ENCODE data around the gene RAB3A. TPM values are rescaled to one million over a fixed set of nuclear protein-coding genes. Genes with fewer than 3 reads are reported as not detected.

The RAB3A gene
- total RNA-seq, 1 experiment from 2014 or later: 10.6 TPM

GRCh38 chr19:18224525-18225354, 20.9 kb upstream of the RAB3A start (continued):
- TF ChIP-seq POLR2AphosphoS5 (IDR thresholded peaks at IDR 0.05; ENCODE audit: low read depth, low read length) (no peak), ZNF274 (IDR thresholded peaks at IDR 0.05; ENCODE audit: low read depth, low read length) (no peak), RAD21 (IDR thresholded peaks at IDR 0.05; ENCODE audit: low read depth) (no peak), CEBPB (IDR thresholded peaks at IDR 0.05; ENCODE audit: low read depth) (no peak), JUND (IDR thresholded peaks at IDR 0.05) (no peak), SIN3A (IDR thresholded peaks at IDR 0.05; ENCODE audit: low read depth) (no peak), TCF7L2 (IDR thresholded peaks at IDR 0.05; ENCODE audit: borderline replicate concordance, extremely low read depth, insufficient read depth, insufficient read length) (no peak), POLR2A (IDR thresholded peaks at IDR 0.05; ENCODE audit: borderline replicate concordance, extremely low read depth, insufficient read depth, insufficient read length) (no peak)
- TF ChIP-seq, protein P1, sequence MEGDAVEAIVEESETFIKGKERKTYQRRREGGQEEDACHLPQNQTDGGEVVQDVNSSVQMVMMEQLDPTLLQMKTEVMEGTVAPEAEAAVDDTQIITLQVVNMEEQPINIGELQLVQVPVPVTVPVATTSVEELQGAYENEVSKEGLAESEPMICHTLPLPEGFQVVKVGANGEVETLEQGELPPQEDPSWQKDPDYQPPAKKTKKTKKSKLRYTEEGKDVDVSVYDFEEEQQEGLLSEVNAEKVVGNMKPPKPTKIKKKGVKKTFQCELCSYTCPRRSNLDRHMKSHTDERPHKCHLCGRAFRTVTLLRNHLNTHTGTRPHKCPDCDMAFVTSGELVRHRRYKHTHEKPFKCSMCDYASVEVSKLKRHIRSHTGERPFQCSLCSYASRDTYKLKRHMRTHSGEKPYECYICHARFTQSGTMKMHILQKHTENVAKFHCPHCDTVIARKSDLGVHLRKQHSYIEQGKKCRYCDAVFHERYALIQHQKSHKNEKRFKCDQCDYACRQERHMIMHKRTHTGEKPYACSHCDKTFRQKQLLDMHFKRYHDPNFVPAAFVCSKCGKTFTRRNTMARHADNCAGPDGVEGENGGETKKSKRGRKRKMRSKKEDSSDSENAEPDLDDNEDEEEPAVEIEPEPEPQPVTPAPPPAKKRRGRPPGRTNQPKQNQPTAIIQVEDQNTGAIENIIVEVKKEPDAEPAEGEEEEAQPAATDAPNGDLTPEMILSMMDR (IDR thresholded peaks at IDR 0.05 in 2 of 3, conservative IDR thresholded peaks at IDR 0.05 in 1 of 3; ENCODE audit: borderline replicate concordance in 1 of 3, insufficient read depth in 1 of 3, low read depth in 2 of 3, low read length in 2 of 3): no peak

DNA sequence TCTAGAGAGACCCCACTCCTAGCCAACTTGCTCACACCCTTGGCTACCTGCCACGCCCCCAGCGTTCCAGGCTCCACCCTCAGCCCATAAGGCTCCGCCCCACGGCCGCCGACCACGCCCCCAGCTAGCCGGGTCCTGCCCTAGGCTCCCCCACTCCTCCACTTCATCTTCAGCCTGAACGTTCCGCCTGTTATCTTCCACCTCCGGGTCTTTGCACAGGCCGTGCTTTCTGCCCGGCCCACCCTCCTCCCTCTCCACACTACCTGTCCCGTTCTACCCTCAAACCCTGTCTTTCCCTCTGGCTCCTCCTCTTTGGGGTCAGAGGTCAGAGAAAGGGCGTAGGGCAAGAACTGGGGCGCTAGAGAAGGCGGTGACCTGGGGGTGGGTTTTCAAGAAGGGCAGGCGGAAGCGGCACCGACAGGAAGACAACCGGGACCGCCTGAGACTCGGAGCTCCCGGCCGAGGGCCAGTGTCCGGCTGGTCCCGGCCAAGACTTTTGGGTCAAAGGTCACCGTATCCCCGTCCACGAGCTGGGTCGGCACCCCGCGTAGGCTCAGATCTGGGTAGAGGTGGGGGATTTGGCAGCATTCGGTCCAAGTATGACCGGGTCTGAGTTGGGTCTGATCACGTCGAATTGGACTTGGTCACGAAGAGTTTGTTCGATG, 20.1 kb upstream of the RAB3A start:
- Histone ChIP-seq H3K27me3 (ENCODE audit: insufficient read depth, low read length) (no peaks in the 10 kb centered on the region), H3K9ac (ENCODE audit: low read length) (peak overlapping the region; percentile 39; the same call in 1 of the 2 replicates), H4K20me1 (ENCODE audit: insufficient read depth) (no peaks in the 10 kb centered on the region), H3K9me3 (ENCODE audit: control insufficient read depth in 1 of 2, insufficient read depth in 1 of 2, low read depth in 1 of 2, low read length in 2 of 2) (no peaks in the 10 kb centered on the region), H3K4me1 (ENCODE audit: control insufficient read depth in 1 of 2, insufficient read depth in 2 of 2, low read length in 2 of 2) (peaks cover 18 to 30% of the 10 kb centered on the region in 2 experiments), H3K36me3 (ENCODE audit: control insufficient read depth in 1 of 2, insufficient read depth in 2 of 2, low read length in 2 of 2) (no peaks in the 10 kb centered on the region), H3K4me2 (ENCODE audit: low read length) (peak overlapping the region; percentile 91), H3K27ac (ENCODE audit: low read depth, low read length) (peak overlapping the region; percentile 72), H3K9me2 (ENCODE audit: insufficient read depth) (no peaks in the 10 kb centered on the region), H2AFZ (ENCODE audit: low read depth, low read length, poor library complexity, severe bottlenecking) (no peak overlapping the region), H3K79me2 (ENCODE audit: insufficient read depth, low read length) (no peaks in the 10 kb centered on the region), H3K4me3 (replicated peaks in 1 of 2; ENCODE audit: low read depth in 1 of 2, low read length in 2 of 2) (peak overlapping the region; percentile 44 to 56)
- intact Hi-C loops (cut with micrococcal nuclease): no loop called here
- ChIA-PET RAD21 (ENCODE audit: low non-redundant PET in 1 of 2, low total read pairs in 2 of 2, uncharacterized antibody in 2 of 2, unreplicated experiment in 2 of 2) (interaction anchor here (0.6 to 1.2 kb wide), 4 partner anchors 19 to 112 kb away, joined by 3 to 7 read pairs (median 4); partner anchors contain the start of gene RAB3A (in 1 of the 2)), CTCF (interaction anchor here (0.7 to 2.0 kb wide), 14 partner anchors 9 to 111 kb away, joined by 3 to 31 read pairs (median 4); partner anchors contain the start of genes IQCN and PIK3R2), POLR2A (interaction anchor here (0.8 to 1.9 kb wide), 10 partner anchors 14 to 162 kb away, joined by 3 to 19 read pairs (median 4); partner anchors contain the start of genes GDF15, JUND, MPV17L2 and RAB3A)
- BruUV-seq (replicated peaks): no TSS peak
- peak; percentile 49 for DNase-seq (ENCODE audit: low read depth, low spot score)
- TF ChIP-seq CEBPB (IDR thresholded peaks at IDR 0.05; ENCODE audit: low read depth) (no peak), POLR2AphosphoS5 (IDR thresholded peaks at IDR 0.05; ENCODE audit: low read depth, low read length) (peak; percentile 32; the same call in 1 of the 2 replicates), POLR2A (IDR thresholded peaks at IDR 0.05; ENCODE audit: borderline replicate concordance, extremely low read depth, insufficient read depth, insufficient read length) (peak; percentile 23)
- ATAC-seq: peak; percentile 65
